ENCODE results near the gene MSI2.

MSI2 gene

DNA sequence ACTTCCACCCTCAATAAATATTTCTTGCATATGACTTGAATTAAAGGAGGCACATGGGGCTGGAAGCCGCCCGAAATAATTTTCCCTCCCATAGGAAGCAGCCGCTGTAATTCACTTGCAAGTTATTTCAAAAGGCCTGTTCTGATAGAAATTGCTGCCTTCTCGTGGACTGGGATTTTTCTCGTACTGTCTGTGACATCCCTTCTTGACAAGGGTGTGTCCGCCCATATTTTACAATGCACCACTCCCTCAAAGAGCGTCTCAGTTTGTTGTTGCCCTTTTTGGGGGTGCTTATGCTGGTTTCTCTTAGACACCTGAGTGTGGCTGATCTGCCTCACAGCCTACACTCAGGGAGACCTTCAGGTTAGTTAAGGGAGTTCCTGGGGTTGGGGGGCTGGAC, 160.0 kb downstream of the MSI2 start:
- no peak for DNase-seq (ENCODE audit: low read depth)

DNA sequence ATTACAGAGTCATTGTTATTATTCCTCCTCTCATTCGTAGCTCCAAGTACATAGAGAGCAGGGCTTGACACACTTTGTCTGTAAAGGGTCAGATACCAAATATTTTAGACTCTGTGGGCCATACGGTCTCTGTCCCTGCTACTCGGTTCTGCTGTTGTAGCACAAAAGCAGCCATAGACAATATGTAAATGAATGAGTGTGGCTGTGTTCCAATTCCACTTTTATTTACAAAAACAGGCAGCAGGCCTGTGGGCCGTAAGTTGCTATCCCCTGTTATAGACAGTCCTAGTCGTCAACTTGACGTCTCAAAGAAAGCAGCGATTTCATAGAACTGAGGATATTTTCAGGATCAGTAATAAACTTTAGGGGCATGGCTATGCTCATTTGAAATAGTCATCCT, 161.6 kb downstream of the MSI2 start:
- no peak for DNase-seq (ENCODE audit: low read depth)

DNA sequence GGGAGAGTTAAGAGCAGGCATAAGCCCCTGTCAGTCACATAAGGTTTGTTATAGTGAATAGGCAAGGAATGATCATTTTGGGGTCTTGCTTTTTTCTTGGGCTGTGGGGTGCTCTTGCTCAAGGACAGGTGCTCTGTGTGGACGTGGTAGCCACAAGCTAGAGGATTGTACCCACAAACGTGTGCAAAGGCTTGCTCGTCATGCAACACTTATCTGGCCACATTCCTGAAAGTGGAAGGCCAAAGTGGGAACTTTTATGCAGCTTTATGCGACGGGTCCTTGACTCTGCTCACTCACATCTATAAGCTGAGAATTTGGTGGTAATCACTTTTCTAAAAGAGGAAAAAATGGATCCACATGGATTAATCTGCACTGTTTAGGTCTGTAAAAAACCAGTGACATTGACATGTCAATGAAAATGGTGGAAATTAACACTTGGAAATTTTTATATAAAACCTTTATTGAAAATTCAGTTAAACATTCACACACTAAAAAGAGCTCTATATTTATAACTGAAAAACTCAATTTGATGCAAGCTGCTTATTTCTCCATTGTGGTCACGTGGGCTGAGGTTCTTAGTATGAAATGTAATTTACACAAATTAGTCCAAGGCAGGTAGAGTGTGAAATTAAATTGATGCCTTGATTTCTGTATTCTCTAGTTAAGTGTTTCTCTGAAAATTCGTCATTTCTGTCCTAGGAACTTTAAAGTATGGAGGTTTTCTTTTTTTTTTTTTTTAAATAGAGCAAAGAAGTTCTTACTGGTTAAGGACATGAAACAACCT, 162.3 kb downstream of the MSI2 start:
- DNase-seq (ENCODE audit: low read depth), result no peak

DNA sequence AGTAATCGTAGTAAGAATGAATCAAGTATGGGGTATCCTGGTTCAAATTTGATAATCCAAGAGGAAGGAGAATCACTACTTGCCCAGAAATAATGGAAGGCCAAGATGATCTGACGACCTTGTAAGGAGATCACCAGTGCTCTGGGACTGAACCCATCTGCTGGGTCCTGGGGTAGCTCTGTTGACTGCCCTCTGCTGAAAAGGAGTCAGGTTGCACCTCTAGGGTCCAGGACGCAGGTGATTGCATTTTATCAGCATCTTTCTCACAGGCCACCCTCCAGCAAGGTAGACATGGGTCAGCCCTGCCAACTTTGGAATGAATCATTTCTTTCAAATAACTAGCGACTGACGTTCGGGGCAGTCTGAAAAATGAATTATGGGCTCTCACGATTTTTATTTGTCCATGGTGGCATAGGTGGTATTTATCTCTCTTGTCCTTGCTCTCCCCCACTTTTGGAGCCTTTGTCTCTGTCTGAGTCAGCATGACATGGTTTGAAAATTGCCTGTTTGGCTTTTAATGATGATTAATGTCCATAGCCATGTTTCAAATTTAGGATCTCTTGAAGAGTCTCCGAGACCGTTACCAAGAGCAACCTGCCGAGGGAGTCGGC, 163.7 kb downstream of the MSI2 start:
- no peak for DNase-seq (ENCODE audit: low read depth)

DNA sequence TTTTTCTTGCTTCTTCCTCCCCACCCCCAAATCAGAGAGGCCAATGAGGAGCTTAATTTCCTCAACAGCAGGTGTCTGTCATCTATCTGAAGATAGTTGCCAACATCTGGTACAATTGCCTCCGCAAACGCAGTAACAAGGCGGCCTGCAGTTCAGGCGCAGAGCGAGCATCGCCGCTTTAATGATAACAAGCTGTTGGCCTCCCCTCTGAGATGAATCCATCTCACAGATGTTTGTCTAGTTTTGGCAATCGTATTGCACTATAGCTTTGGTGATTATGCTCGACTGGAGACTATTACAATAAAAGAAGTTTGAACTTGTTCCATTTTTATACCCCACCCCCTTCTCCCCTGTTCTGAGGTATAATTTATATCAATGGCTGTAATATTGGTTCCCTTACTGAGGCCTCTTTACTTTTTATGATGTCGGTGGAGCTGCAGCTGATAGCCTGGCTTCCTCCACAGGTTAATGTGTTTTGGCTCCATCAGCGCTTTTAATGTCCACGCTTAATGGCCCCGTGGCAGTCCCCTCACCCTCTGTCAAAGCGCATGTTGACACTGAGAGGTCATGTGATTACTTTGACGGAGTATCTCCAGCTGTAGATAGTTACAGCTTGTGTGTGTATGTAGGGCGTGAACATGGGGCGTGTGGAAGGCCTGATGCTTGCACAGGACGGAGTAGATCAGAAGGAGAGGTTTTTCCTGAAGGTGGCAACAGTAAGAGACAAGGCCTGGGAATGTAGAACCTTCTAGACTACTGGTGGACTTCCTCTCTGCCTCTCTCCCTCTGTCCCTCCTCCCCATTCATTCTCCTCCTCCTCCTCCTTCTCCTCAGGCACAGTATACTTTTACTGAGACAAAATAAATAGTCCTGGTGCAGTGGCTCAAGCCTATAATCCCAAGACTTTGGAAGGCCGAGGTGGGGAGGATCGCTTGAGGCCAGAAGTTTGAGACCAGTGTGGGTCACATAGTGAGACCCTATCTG, 164.7 kb downstream of the MSI2 start:
- DNase-seq (ENCODE audit: low read depth), result no peak

DNA sequence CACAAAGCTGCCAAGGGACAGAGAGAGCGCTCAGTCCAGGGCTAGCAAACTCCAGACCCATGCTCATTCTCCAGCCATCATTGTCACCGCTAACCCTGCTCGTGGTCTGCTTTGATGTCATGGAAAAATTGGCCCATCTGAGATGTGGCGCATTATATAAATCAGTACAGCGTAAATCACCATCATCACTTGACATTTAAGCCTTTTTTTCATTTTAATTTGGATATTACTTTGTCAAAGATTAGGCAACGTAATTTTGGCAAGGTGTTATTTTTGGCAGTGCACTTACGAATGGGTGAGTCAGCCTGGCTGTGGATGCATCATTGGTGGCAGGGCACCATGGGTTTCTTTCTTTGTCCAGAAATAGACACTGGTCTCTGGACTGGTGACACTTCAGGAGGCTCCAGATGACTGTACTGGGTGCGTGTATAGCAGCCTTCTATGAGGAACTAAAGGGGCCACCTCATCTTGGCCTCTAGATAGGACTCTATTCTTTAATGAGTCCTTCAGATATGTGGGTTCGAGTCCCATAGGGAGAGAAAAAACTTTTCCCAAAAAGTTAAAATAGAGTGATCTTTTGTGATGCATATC, 166.3 kb downstream of the MSI2 start:
- DNase-seq (ENCODE audit: low read depth), result no peak

DNA sequence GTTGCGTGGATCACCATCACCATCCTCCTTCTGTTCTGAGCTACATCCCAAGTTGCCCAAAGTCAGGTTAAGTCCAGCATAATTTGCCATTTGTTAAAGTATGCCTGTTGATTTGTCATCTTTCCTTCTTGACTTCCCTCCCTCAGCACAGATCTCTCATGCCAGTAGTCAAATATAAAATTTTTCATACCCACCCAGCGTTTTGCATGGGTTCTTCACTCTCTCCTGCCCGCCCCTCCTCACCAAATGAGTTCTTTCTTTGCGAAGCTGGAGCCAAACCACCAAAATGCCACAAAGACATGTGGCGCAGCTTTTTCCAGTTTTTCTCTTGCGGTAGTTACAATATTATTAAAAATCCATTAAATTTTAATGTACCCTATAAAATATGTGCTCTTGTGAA, 167.2 kb downstream of the MSI2 start:
- no peak for DNase-seq (ENCODE audit: low read depth)

DNA sequence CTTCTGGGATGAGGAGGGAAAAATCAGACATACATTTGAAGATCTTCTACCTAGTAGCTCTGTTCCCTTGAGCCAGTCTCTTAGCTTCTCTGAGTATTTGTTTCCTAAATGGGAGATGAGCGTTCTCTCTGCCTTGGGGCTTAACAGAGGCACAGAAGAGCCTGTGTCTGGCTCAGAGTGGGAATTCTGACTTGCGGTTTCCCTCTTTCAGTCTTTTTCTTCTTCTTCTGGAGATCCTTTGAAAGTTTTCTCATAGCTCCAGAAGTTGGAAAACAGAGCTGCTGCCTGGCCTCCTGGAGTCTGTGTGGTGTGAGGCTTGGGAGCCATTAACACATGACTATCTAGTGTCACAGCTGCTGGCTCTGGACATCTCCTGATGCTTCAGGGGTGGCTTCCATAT, 167.9 kb downstream of the MSI2 start:
- DNase-seq (ENCODE audit: low read depth), result no peak

DNA sequence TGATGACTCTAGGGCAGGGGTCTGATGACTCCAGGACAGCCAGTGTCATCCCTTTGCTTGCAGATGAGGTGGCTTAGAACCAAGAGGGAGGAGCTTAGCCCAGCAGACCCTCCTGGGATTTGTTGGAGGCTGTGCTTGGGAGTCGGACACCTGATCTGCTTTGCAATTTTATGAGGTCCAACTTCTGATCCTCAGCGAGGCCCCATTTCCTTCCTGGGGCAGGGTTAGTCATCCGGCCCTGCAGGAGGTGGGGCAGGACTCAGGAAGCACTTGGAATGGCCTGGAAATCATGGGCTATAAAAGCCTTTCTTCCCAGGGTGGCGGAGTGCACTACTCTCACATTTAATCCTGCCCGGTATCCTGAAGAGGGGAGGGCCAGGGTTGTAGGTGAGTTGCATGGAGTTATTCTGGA, 168.5 kb downstream of the MSI2 start:
- DNase-seq (ENCODE audit: low read depth), result peak; percentile 63

DNA sequence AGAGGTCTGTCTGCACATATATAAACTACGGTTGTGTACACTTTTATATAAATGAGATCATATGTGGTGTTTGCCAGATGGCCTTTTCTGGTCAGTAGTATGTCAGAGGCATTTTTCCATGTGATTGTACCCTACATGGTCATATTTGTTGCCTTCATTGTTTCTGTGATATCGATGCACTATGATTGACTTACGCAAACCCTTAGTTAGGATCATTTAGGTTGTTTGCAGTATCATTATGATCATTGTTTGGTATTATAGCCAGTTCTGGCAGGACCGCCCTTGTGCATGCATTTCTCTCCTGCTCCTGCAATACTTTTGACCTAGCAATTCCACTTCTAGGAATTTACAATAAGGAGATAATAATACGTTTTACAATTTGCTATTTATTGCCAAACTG, 169.1 kb downstream of the MSI2 start:
- DNase-seq (ENCODE audit: low read depth), result no peak

DNA sequence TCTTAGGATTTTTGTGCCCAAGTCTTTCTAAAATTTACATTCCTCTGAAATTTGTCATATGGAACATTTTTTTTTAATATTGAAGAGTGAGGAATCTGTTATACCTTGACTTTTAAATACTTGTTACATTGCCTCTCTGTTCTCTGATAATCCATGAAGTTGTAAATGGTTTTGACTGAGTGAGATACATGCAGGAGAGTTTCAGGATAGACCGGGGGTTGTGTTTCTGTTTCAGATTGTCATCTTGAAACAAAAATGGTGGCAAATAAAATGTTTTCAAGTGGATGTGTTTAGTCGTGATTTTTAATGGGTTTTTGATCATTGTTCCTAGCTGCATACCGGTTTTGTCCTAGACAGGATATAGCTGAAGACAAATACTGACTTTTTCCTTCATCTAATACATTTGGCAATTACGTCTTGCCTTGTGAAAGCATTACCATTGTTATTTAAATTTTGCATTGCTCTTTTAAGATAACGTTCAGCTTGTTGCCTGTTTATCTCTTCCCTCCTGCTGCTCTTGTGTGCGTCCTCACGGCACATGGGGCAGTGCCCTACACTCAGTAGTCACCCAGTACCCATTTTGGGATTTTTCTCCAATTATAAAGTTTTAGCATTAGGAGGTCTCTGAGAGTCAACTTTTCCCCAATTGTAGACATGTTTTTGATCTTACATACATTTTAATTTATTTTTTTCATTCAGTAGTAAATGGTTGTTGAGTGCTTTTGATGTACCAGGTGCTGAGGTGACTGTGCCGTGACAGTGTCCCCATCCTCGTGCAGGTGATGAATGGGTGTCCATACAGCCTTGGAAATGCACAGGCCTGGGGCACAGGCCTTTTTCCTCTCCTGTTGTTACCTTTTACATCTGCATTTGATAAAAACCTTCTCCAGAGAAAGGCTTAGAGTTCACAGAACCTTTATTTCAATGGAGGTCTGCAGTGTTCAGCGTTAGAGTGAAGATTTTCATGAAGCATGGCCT, 169.9 kb downstream of the MSI2 start:
- no peak for DNase-seq (ENCODE audit: low read depth)

DNA sequence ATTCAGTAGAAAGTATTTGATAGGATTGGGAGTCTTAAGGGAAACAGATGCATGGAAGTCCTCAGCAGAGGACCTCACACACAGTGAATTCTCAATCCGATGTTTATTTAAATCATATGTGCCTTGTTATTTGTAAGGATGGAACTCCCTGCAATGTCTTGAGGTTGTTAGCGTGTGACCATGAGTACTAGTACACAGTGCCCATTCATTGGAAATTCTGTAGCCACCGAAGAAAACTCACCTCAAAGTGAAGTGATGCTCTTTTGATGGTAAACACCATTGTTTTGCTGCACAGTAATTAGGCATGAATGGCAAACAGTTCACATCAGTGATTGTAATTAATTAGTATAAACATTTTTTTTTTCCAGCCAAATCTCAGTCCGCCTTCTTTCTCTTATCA, 173.6 kb downstream of the MSI2 start:
- no peak for DNase-seq (ENCODE audit: low read depth)

DNA sequence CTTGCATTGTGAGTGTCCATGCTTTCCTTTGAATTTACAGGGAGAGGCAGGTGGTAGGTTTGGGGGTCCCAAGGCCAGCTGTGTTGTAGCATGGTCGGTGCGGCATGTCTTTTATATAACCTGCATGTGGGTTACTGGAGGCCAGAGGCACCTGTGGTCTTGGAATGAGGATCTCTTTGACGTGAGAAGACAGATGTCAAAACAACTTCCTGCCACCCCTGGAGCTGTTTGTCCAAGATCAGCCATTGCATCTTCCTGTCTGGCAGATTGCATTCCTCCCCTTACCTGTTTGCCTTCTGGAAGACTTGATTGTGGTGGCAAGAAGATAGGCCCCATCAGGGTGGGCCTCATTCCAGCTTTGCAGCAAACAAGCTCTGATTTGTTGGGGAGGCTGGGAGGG, 175.1 kb downstream of the MSI2 start:
- no peak for DNase-seq (ENCODE audit: low read depth)

DNA sequence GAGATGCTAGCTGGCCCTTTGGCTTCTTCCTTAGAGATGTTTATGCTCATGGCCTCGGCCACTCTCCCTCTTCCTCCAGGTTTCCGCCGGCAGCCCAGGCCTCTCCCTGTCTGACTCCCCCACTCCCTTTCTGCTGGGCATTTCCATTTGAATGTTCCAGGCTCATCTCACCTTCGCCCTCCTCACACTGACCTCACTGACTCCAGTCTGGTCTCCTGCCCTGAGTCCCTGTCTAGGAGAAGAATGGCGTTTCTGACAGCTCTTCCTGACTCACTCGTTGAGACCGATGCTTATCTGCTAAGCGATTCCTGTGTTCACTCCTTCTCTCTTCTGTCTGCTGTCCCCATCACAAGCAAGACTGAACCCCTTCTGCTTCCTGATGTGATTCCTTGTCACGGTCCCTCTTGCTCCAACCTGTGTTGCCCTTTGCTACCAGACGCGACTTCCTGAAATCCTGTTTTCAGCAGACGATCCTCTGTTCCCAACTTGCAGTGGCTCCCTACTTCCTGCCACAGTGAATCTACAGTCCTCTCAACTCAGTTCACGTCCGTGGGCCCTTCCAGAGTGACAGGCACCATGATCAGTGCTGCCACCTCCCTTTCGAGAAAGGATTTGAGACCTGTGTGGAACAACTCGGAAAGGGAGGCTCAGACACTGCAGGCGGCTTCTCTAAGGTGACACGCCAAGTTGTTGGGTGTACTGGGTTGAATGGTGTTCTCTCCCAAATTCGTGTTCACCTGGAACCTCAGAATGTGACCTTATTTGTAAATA, 176.4 kb downstream of the MSI2 start:
- DNase-seq (ENCODE audit: low read depth), result no peak

DNA sequence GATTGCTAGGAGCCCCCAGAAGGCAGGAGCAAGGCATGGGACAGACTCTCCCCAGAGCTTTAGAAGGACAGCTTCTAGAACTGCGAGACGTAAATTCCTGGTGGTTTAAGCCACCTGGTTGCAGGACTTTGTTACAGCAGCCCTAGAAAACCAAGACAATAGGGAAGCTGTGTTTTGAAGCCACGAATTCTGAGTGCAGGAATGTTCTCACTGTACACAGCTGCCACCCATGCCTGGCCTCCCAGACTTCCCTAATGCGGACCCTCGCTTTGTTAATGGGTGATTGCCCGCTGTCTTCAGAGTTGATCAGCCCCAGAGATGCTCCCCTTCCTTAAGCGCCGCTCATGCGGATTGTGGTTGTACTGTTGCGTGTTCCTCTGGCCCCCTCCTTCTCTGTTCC, 177.1 kb downstream of the MSI2 start:
- DNase-seq (ENCODE audit: low read depth), result no peak

DNA sequence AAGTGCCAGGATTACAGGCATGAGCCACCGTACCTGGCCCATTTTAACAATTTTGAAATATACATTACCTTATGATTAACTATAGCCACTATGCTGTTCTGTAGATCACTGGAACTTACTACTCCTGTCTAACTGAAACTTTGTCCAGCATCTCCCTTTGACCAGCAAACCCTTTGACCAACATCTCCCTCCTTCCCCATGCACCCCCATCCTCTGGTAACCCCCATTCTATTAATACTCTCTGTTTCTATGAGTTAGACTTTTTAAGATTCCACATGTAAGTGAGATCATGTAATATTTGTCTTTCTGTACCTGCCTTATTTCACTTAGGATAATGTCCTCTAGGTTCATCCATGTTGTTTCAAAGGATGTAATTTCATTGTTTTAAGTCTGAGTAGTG, 178.0 kb downstream of the MSI2 start:
- no peak for DNase-seq (ENCODE audit: low read depth)

DNA sequence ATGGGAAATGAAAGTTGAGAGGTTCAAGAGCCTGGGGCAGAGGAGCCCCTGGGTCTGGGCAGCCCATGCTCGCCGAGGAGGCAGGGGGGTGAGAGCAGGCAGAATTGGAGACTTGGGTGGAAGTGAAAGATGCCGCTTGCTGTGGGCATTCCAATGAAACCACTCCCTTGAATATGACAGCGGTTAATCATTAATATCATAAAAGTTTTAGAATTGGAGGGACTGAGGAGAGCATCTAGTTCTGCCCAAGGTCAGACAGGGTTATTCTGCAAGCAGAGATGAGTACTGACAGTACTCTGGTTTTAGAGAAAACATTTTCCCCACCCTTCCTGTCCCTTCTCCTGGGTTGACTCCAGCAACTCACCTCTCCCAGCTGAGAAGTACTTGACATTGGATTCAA, 180.2 kb downstream of the MSI2 start:
- DNase-seq (ENCODE audit: low read depth), result no peak

DNA sequence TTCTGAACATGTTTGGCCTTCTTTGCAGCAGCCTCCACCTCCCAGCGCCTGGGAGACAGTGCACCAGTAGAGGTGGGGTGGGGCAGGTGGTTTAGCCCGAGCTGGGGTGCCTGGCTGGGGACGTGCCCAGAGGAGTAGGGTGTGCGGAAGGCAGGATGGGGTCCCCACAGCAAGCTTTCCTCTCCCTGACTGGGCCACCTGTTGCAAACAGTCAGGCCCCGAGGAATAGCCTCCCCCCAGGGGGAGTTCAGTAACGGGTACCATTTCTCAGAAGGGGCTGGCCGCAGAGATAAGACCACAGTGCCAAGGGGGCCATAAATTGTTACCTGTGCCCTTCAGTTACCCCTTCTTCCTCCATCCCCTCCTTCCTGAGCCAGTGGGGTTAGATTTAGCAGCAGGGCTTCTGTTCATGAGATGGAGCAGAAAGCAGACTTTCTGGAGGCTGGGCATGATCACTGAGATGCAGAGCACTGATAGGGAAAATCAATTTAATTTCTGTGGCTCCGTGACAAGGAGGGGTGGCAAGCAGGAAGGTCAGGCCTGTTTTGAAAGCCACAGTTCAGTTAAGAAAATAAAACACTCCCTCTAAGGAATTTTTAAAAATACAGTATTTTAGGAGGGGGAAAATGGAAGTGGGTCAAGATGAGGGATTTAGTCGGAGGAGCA, 181.9 kb downstream of the MSI2 start:
- DNase-seq (ENCODE audit: low read depth), result no peak

DNA sequence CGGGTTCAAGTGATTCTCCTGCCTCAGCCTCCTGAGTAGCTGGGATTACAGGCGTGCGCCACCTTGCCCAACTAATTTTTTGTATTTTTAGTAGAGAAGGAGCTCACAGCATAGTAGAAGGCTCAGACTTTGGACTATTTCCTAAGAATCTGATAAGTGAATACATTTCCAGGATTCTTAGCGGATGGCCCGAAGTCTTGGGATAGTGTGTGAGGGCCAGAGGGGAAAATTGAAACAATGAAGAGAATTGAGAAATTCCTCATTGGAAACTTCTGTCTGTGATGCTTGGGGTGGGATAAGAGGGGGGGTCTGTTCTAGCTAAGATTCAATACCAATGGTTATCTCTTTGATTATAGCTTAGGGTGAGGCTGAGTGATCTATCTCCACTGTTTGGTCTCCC, 183.3 kb downstream of the MSI2 start:
- no peak for DNase-seq (ENCODE audit: low read depth)
